Islet of Langerhans (tissue), 1 donor: Measurements from ENCODE around the gene NOC4L.
"Not testable (repeated sequence)": the region's sequence is repeated elsewhere in the genome, so short reads cannot be mapped to it uniquely, and the experiment has no call there.

ENCODE experiments used
- FAIRE-seq: peaks from one replicate; lab custom pipeline; 2011; peaks lifted over from hg19 to GRCh38; lab: Jason Lieb, UNC

NOC4L gene

DNA sequence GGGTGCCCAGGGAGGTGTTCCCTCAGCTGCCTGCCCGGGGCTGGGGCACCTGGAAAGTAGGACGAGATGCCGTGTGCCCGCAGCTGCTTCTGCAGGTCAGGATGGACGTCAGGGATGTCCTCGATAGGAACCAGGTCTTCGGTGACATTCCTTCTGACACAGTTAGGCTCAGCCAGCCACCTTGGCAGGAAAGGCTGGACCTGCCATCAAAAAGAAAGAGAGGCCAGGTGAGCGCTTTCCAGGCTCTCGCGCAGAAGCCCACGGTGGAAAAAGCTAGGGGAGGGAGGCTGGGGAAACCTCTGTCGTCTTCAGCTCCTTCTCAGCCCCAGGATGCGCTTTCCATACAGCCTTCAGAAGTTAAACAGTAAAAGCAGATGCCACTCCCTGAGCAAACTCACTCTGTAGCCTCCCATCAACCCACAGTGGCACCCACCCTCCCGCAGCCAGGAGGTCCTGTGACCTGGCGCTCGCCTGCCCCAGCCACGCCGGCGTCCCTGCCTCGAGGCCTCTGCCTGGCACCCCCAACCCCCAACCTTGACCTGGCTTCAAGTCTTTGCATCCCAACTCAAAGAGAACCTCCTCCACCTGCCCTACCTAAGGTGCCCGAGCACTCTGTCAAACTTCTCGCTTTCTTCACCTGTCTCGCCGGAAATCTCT is 1.4 kb upstream of the NOC4L start:
- no peak for FAIRE-seq

DNA sequence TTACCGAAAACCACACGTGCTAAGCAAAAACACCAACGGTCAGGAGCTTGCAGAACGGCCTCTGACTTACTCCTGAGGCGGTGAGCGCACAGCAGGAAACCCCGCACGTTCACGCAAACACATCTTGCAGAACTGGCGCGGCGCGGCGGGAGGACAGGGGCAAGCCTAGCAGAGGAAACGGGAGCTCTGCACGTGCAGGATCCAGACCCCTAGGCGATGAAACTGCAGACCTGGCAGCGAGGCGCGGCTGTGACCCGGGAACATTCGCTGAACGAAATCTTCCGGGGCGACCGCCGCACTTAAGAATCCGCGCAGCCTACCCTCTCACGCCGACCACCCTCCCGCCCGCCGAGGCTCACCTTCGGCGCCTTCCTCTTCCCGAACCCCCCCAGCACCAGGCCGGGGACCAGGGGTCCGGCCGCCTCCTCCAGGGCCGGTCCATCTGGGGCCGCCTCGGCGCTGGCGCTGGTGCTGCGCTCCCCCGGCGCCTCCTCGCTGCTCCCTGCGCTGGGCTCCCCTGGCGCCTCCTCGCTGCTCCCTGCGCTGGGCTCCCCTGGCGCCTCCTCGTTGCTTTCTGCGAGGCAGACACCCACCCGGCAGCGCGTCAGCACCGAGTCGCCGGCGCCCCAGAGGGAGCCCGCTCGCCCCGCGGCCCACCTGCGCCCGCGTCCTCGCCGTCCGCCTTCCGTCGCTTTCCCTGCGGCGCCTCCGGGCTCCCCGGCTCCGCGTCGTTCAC is 753 bp upstream of the NOC4L start:
- FAIRE-seq = no peak

DNA sequence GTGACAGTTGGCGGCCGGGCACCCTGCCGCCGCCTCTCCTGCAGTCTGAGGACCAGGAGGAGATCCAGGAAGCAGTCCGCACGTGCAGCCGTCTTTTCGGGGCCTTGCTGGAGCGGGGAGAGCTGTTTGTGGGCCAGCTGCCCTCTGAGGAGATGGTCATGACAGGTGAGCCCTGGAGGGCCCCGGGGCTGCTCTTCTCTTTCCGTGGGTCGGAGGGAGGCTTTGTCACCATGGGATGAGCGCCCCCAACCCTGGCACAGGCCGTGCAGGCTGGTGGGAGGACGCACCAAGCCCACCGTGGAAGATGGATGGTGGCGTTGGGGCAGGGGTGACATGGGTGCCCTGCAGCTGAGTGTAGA is 532 bp downstream of the NOC4L start:
- FAIRE-seq = no peak

DNA sequence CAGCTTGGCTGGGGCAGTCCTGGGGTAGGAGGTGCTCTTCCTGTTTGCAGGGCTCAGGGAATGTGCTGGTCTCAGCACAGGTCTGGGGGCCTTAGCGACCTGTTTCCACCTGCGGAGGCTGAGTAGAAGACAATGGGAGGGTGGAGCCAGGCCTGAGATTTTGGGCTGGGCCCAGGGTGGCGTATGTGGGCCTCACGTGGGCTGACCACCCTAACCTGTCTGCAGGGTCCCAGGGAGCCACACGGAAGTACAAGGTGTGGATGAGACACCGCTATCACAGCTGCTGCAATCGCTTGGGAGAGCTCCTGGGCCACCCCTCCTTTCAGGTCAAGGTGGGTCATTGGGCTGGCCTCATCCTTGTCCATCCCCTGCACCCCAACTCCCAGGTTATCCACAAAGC is 1.1 kb downstream of the NOC4L start:
- no peak for FAIRE-seq

DNA sequence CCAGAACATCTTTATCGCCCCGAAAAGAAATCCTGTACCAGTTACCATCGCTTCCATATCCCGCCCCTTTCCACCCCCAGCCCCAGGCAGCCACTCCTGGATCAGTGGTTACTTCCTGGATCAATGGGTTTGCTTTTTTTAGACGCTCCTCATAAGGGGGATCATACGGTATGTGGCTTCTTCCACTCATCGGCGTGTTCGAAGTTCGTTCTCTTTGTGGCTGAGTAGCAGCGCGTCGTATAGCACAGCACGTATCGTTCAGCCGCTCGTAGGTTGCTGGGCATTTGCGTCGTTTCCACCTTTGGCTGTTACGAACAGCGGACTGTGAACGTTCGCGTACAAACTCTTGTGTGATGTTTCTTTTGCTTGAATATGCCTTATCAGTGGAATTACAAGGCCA is 1.8 kb downstream of the NOC4L start:
- FAIRE-seq = no peak

DNA sequence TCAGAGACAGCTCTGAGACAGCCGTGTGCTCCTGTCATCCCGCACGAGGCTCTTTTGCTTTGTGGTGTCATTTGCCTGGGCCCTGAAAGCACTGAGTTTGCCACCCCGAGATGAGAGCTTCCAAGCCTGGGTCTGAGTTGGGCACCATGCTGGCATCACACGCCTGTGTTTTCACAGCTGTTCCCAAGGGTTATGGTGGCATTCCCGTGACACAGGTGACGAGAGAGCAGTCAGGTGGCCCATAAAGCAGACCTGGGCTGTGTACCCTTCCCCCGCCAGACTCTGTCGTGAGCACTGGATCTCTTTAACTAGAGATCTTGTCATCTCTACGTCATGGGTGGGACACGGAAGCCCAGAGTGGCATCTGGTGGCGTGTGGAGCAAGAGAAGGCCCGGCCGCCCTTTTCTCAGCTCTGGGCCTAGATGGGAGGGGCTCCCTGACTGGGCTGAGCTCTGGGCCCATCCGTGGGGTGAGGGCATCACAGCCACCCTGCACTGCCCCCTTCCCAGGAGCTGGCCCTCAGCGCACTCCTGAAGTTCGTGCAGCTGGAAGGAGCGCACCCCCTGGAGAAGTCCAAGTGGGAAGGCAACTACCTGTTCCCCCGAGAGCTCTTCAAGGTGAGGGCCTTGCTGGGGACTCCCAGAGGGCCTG is 2.6 kb downstream of the NOC4L start:
- no peak for FAIRE-seq

DNA sequence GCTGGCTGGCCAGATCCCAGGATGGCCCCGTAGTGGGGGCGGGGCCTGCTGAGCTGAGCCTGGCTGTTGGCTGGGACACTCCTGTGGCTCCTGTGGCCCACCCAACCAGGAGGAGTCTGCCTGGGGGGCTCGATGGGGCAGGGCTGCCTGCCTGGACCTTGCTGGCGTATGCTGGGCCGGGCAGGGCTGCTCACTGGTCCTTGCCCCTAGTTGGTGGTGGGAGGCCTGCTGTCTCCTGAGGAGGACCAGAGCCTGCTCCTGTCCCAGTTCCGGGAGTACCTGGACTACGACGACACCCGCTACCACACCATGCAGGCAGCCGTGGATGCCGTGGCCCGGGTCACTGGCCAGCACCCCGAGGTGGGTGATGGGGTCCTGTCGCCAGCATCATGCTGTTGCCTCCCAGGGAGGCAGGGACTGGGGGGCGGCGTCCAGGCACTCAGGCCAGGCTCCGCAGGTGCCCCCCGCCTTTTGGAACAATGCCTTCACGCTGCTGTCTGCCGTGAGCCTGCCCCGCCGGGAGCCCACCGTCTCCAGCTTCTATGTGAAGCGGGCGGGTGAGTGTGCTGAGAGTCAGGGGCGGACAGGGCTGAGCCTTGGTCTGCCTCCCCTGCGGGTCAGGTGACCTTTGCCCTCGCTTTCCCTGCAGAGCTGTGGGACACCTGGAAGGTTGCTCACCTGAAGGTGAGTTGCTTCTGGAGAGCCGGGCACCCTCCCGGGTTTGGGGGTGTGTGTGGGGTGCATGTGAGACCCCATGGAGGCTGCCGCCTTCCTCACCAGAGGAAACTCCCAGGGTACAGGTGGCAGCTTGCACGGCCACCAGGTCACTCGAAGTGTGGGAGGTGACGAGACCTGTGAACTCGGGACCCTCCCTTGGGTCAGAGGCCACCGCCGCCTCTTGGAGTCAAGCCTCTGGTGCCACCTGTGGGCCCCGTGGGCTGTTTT is 3.4 kb downstream of the NOC4L start:
- no peak for FAIRE-seq

DNA sequence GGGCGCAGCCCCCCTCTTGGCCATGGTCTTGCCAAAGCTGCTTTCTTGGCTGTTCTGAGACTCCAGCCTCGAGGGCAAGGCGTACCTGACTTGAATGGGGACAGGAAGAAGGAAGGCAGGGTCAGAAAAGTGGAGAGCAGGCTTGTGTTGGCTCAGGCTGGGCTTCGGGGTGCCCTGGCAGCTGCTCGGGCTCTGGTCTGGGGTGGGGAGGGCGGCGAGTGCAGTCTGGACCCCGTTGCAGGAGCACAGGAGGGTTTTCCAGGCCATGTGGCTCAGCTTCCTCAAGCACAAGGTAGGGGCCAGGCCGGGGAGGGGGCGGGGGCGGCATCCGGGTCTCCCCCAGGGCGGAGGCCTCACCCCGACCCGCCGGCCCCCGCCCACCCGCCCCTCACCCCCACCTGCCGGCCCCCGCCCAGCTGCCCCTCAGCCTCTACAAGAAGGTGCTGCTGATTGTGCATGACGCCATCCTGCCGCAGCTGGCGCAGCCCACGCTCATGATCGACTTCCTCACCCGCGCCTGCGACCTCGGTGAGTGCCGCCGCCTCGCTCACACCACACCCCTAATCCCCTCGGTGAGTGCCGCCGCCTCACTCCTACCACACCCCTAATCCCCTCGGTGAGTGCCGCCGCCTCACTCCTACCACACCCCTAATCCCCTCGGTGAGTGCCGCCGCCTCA is 4.2 kb downstream of the NOC4L start:
- no peak for FAIRE-seq

DNA sequence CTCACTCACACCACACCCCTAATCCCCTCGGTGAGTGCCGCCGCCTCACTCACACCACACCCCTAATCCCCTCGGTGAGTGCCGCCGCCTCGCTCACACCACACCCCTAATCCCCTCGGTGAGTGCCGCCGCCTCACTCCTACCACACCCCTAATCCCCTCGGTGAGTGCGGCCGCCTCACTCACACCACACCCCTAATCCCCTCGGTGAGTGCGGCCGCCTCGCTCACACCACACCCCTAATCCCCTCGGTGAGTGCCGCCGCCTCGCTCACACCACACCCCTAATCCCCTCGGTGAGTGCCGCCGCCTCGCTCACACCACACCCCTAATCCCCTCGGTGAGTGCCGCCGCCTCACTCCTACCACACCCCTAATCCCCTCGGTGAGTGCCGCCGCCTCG is 5.3 kb downstream of the NOC4L start:
- not testable (repeated sequence) for FAIRE-seq

DNA sequence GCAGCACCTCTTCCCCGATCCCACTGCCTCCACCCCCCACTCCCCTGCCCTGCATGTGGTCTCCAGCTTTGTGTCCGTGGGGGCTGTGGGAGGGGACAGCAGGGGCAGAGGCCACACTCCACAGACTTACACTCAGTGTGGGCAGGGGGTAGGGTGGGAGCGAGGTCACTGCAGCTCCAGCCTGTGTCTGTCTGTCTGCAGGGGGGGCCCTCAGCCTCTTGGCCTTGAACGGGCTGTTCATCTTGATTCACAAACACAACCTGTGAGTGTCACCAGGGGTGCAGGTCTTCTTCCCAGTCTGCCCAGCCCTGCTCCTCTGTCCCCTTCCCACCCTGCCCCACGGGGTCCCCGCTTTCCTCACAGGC is 6.5 kb downstream of the NOC4L start:
- FAIRE-seq = no peak

DNA sequence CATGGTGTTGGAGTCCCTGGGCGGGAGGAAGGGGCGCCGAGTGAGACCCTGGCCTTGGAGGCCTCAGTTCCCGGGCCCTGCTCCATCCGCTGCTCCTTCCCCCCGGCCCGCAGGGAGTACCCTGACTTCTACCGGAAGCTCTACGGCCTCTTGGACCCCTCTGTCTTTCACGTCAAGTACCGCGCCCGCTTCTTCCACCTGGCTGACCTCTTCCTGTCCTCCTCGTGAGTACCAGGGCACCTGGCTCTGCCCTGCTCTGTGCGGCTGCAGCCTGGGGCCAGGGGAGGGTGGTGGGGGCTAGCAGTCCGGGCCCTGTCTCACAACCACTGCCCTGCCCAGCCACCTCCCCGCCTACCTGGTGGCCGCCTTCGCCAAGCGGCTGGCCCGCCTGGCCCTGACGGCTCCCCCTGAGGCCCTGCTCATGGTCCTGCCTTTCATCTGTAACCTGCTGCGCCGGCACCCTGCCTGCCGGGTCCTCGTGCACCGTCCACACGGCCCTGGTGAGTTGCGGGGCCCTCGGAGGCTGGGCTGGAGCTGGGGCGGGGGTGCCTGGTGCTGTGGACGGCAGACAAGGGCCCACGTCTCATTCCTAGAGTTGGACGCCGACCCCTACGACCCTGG is 7.0 kb downstream of the NOC4L start:
- no peak for FAIRE-seq

DNA sequence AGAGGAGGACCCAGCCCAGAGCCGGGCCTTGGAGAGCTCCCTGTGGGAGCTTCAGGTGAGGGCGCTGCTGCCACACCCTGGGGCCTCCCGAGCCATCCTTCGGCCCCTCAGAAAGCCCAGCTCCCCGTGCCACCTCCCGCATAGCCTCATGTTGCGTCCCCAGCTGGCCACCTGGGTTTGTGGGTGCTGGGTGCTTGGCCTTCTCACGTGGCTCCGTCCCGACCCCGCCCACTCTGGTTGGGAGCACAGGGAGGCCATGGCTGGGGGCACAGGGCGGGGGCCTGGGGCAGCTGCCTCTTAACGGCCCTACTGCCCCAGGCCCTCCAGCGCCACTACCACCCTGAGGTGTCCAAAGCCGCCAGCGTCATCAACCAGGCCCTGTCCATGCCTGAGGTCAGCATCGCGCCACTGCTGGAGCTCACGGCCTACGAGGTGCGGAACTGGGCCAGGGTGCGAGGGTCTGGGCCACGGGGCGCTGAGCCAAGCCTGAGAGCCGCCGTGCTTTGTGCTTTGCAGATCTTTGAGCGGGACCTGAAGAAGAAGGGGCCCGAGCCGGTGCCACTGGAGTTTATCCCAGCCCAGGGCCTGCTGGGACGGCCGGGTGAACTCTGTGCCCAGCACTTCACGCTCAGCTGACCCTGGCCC is 7.6 kb downstream of the NOC4L start:
- FAIRE-seq = no peak

DNA sequence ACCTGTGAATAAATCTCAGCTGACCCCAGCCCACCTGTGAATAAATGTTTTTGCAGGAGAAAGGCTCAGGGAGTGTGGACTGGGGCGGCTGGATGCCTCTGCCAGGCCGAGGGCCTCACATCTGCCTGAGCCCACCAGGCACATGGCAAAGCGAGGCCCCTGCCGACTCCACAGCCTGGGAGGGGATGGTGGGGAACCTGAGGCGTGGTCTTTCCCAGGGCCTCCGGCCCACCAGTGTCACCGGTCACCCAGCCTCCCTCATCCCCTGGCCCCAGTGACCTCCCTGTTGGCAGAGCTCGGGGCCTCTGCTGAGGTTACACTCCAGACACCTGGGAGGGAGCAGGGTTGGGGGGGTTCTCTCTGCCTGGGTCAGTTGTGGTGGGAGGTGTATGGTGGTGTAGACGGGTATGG is 8.2 kb downstream of the NOC4L start:
- FAIRE-seq = no peak

DNA sequence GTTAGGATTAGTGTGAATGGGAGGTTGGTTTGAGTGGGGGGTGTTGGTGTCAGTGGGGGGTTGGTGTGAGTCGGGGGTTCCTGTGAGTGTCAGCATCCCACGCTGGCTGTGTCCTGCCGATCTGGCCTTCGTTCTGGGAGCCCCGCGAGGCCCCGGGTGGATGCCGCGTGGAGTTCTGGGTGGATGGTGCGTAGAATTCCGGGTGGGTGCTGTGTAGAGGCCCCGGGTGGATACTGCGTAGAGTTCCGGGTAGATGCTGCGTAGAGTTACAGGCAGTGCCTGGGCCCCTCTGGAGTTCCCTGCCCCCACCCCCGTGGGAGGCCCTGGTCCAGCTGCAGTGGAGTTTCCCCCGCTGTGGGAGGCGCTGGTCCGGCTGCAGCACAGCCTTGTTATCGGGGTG is 8.7 kb downstream of the NOC4L start:
- no peak for FAIRE-seq

DNA sequence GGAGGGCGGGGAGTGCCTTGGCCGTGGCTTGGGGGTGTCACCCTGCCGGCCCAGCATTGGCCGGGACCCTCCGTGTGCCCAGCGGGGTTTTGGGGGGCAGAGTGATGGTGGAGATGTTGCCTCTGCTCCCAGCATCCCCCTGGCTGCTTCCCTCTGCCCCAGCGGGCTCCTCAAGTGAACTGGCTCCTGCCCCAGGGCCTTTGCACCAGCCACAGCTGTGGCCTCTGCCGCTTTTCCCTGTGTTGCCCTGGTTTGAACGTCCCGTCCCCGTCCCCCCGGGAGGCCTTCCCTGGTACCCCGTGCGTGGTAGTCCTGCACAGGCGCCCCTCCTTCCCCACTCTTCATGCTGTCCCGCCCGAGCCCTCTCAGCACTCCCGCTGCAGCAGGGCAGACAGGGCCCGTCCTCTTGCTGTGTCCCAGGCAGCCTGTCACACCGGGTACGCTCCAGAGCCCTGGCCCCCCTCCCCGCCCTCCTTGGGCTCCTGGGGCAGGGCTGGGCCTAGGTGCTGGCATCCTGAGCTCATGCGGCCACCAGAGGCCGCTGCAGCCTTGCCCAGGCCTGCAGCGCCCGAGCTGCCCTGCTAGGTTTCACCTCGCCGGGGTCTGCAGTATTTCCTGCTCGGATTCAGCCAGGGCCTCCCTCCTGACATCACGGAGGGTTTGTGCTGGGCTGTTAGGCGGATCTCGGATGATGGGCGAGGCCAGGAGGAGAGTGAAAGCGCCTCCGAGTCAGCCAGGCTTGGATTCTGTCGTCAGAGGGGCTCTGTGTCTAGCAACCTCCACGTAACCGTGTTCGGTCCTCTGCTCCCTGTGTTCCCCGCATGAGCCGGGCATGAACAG is 9.5 kb downstream of the NOC4L start:
- FAIRE-seq = no peak

DNA sequence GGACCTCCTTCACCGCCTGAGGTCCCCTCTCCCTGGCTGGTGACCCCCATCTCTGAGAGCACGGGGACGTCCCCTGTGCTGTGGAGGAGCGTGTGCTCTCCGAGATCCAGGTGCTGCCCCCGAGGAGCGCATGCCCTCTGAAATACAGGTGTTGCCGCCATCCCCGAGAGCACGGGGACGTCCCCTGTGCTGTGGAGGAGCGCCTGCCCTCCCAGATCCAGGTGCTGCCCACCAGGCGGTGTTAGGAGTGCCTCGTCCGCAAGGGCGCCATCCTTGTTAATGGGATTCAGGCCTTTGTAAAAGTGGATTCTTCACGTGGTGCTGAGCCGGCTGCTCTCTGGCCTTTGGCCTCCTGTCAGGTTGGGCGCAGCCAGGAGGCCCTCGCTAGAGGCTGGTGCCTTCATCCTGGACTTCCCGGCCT is 10.1 kb downstream of the NOC4L start:
- FAIRE-seq = no peak

DNA sequence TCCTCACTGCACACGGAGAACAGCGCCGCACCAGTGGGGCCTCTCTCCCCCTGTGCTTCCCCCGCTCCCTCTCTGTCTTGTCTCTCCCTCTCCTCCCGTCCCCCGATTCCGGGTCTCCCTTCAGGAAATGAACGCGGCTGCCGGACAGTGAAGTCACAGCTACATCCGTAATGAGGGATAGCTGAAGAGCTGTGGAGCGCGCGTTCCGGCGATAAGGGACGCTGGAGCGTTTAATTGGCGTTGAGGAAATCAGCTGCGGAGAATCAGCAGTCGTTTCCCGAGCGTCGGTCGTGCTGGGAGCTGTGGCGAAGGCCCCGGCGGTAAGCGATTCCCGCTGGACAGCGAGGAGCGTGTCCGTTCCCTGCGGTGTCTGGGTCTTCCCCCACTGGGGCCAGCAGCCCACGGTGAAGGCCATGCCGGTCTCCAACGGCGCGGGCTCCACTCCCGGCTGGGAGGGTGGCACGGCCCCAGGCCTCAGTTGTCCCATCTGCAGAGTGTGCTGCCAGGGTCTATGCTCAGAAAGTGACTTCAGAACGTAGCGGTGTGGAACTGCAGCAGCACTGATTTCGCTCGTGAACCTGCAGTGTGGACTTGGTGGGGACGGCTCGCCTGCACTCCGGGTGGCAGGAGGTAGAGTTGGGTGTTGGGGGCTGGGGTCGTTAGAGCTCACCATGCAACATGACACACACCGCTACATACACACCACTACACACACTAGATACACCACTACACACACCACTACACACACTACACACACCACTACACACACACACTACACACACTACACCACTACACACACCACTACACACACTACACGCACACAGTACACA is 10.9 kb downstream of the NOC4L start:
- FAIRE-seq = no peak

DNA sequence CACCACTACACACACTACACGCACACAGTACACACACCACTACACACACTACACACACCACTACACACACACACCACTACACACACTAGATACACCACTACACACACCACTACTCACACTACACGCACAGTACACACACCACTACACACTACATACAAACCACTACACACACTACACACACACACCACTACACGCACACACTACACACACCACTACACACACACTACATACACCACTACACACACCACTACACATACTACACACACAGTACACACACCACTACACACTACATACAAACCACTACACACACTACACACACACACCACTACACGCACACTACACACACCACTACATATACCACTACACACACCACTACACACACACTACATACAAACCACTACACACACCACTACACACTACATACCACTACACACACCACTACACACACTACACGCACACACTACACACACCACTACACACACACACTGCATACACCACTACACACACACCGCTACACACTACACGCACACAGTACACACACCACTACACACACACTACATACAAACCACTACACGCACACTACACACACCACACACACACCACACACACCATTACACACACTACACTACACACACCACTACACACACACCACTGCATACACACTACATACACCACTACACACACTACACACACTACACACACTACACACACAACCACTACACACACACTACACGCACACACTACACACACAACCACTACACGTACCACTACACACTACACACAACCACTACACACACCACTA is 11.7 kb downstream of the NOC4L start:
- no peak for FAIRE-seq
